Endometrial microvascular endothelial cells (primary cell): ENCODE measurements around the gene ZNF787. TPM values are rescaled to one million over a fixed set of nuclear protein-coding genes. Genes with fewer than 3 reads are reported as not detected.

Experiments
- in situ Hi-C: cut with HindIII; loops from 2 replicates; pipeline ENCODE4 v1.10.0; 2017; ENCODE audit warnings: low sequenced_read_pairs, low pct_unique_long_range_greater_than_20kb; ENCODE audit errors: inconsistent ontology term
- total RNA-seq: library from RNA; depleted of rRNA; stranded (reverse); fragments of >200 nt; gene quantifications from one replicate; pipeline ENCODE4 v1.2.3, GENCODE V29; 2015; ENCODE audit errors: inconsistent ontology term

The ZNF787 gene
- total RNA-seq, 1 donor from 2014 or later = 15.5 TPM

GRCh38 chr19:56097306-56097705 lies 23.8 kb downstream of the ZNF787 start:
- in situ Hi-C loops = no loop called here

GRCh38 chr19:56096665-56097064 lies 24.4 kb downstream of the ZNF787 start:
- in situ Hi-C loops = no loop called here

GRCh38 chr19:56094449-56094848 lies 26.6 kb downstream of the ZNF787 start:
- in situ Hi-C loops = no loop called here

GRCh38 chr19:56092685-56093631 lies 28.1 kb downstream of the ZNF787 start:
- in situ Hi-C loops = no loop called here

- in situ Hi-C loops = no loop called here
Measured at GRCh38 chr19:56091751-56092546, 29.1 kb downstream of the ZNF787 start.

GRCh38 chr19:56091066-56091490 lies 30.0 kb downstream of the ZNF787 start:
- in situ Hi-C loops = no loop called here

- in situ Hi-C loops = no loop called here
Measured at GRCh38 chr19:56089344-56089743, 31.8 kb downstream of the ZNF787 start.

- in situ Hi-C loops = no loop called here
Measured at GRCh38 chr19:56088497-56089215, 32.4 kb downstream of the ZNF787 start.

GRCh38 chr19:56087647-56088496 lies 33.2 kb downstream of the ZNF787 start:
- in situ Hi-C loops = no loop called here

- in situ Hi-C loops = no loop called here
Measured at GRCh38 chr19:56086671-56087430, 34.2 kb downstream of the ZNF787 start.

GRCh38 chr19:56085571-56086275 lies 35.4 kb downstream of the ZNF787 start:
- in situ Hi-C loops = no loop called here

GRCh38 chr19:56084835-56085536 lies 36.1 kb downstream of the ZNF787 start:
- in situ Hi-C loops = no loop called here

- in situ Hi-C loops = no loop called here
Measured at GRCh38 chr19:56083668-56084067, 37.4 kb downstream of the ZNF787 start.

- in situ Hi-C loops = no loop called here
Measured at GRCh38 chr19:56080669-56081401, 40.3 kb downstream of the ZNF787 start.

GRCh38 chr19:56079609-56080008 lies 41.5 kb downstream of the ZNF787 start:
- in situ Hi-C loops = no loop called here

- in situ Hi-C loops = no loop called here
Measured at GRCh38 chr19:56076498-56076897, 44.6 kb downstream of the ZNF787 start.
